ENCODE data around the gene ZNF777.

DNA sequence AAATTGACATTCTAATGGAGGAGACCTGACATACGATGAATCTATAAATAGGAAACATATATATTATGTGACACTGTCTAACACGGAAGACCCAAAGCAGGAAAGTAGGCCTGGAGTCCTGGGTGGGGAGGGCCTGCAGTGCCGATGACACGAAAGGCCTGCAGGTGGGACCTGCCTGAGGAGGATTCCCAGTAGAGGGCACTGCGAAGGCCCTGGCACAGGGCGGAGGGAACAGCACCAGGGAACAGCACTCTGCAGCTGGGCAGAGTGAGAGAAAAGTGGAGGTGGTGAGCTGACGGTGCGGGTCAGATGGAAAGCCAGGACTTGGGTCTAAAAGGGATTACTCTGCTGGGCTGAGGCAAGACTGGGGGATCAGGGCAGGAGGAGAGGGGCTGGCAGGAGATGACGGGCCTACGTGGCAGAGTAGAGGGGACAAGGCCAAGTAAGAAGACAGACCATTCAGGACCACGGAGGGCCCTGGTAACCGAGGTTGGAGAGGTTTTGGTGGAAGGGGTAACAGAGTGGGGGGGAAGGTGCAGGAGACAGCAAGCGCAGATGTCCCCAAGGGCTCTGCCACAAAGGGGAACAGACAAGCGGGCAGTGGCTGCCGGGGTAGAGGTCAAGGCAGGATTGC, 28.6 kb upstream of the ZNF777 start:
- TF ChIP-seq, protein P1, sequence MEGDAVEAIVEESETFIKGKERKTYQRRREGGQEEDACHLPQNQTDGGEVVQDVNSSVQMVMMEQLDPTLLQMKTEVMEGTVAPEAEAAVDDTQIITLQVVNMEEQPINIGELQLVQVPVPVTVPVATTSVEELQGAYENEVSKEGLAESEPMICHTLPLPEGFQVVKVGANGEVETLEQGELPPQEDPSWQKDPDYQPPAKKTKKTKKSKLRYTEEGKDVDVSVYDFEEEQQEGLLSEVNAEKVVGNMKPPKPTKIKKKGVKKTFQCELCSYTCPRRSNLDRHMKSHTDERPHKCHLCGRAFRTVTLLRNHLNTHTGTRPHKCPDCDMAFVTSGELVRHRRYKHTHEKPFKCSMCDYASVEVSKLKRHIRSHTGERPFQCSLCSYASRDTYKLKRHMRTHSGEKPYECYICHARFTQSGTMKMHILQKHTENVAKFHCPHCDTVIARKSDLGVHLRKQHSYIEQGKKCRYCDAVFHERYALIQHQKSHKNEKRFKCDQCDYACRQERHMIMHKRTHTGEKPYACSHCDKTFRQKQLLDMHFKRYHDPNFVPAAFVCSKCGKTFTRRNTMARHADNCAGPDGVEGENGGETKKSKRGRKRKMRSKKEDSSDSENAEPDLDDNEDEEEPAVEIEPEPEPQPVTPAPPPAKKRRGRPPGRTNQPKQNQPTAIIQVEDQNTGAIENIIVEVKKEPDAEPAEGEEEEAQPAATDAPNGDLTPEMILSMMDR (IDR thresholded peaks at IDR 0.05) = peak in 1 of 6 experiments; percentile 12
- no peak for TF ChIP-seq POLR2A (IDR thresholded peaks at IDR 0.05)

Data from adrenal gland (tissue), 5 donors.